Effector CD4-positive, alpha-beta T cell (primary cell): ENCODE data around the gene LYST.

ENCODE experiments used
- DNase-seq: peaks from one replicate; pipeline ENCODE4 v3.0.0-alpha.2; 2020

LYST gene

DNA sequence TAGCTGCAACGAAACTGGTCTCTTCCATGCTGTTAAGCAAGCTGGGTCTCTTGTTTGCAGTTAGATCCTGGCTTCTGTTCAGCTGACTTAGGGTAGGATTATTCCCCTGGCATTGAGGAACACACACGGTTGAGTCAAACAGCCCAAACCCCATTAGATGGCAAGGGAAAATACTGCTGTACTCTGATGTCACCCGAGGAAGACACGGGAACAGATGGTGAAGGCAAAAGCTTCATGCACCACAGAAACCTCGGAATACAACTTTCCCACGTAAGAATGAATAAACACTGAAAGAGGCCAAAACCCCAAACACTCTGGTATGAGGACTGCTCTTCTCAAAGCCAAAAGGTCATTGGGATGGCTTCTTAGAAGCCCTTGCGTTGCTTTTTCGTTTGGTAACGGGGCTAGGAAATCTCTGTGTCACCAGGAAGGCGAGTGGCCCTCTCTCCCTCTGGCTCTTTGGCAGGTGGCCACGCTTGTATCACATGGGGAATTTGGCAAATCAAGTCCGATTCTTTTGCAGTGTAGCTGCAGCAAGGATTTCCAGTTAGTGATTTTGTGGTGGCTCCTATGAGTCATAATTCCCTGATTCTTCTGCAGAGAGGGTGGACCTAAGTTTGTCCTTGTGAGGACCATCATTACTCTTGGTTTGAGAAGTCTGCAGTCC lies 16.7 kb upstream of the LYST start:
- DNase-seq, result no peak

- no peak for DNase-seq
These were observed 16.1 kb upstream of the LYST start for GRCh38 chr1:235882816-235883215.

- DNase-seq, result no peak
These were observed 15.4 kb upstream of the LYST start for GRCh38 chr1:235881930-235882700.

DNA sequence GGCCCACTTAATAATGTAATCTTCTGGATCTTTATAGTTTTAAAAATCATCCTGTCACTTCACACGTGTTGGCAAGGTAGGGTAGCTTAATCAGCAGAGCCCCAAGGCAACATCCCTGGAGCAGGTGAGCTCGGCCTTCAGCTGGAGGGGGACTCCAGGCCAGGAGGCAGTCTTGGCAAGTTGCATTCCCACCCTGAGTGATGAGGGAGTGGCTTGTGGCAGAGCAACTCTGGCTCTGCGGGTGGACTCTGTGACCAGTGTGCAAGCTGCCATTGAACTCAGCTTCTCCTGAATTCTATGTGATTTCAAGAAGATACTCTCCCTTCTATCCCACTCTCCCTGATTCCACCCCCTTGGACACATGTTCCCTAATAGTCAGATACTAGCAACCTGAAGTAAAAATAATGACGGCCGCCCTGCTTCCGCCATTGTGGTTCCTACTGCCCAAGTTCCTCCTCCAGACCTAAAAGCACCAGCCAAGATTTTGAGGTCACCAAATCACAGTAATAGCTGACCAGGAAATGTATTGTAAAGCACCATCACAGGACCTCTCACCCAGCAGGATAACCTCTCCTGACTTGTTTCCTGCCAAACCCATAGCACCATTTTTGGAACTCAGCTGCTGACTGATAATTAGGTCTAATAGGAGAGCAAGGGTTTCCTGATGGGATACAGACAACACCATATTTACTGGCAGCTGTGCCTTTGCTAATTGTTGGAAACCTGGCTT lies 11.5 kb upstream of the LYST start:
- DNase-seq, result no peak

GRCh38 chr1:235876402-235876841 lies 9.7 kb upstream of the LYST start:
- DNase-seq, result no peak

DNA sequence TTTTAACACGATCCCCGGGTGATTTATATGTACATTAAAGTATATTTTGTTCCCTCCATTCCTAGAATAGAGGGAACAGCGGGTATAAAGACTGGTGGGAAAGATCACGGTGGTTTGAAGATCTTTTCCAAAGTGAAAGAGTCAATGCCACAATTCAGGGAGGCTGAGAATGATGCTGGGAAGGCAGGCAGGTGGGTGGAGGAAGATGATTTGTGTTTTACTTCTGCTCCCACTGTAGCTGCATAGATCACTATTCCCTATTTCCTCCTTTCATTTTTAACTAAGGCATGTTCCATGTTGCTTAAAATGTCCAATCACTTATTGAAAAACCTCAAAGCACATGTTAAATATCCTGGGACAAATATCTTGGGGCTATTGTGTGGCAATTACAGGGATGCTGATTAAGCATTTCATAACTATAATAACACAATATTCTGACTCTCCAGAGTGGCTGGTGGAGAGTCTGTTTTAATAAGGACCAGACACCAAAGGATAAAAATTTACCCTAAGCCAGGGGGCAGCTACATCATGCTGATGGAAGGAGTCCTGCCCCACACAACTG lies 8.4 kb upstream of the LYST start:
- no peak for DNase-seq

GRCh38 chr1:235874261-235874660 lies 7.6 kb upstream of the LYST start:
- no peak for DNase-seq

DNA sequence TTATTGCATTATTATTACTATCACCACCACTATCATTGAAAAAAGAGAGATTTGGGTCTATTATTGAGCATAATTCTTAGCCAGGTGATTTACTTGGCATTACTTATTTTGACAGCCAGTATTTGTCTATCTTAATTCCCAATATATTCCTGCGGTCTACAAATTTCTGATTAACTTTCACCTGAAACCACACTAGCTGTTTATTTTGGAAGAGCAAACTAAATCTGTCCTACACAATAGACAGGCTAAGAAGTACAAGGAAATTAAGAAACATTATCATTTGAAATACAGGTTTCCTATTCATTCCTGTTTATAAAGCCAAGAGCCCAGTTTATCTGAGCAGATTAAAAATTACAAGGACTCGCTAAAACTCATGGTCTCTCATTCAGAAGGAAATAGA lies 6.9 kb upstream of the LYST start:
- no peak for DNase-seq

GRCh38 chr1:235873045-235873444 lies 6.3 kb upstream of the LYST start:
- DNase-seq, result no peak

DNA sequence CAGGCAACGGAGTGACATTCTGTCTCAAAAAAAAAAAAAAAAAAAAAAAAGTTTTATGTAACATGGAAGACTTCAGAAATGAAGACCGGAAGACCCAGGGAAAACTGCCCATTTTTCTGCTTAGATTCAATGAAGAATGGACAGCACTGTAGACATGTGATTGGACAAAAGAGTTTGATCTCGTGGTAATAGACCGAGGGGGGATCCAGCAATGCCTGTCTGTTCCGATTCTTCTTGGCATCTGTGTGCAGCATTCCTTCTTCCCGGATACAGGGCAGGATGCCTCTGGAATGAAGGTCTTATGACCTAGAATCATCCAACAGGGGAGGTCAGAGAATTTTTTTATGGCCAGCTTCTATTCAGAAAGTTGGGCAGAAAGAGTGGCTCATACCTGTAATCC lies 5.6 kb upstream of the LYST start:
- no peak for DNase-seq

DNA sequence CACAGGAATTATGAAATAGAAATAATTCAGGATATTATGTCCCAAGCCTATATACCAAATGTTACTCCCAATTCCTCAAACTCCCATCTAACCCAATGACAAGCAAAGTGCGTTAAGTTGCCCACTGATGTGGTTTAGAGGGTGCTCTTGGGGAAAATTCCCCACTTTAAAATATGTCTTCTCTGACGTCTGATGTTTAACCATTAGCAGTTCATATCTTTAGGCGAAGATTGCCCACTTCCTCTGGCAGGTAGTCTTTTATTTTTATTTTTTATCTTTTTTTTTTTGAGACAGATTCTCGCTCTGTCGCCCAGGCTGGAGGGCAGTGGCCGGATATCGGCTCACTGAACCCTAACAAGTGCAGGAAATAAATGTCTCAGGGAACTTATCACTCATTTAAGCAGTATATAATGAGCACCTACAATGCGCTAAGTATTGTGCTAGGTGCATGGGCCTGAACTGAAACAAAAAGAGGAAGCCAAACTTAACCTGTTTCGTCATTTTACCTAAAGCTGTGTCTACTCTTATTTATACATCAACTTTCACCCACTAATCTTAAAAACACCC lies 1.3 kb upstream of the LYST start:
- DNase-seq, result peak; percentile 54

DNA sequence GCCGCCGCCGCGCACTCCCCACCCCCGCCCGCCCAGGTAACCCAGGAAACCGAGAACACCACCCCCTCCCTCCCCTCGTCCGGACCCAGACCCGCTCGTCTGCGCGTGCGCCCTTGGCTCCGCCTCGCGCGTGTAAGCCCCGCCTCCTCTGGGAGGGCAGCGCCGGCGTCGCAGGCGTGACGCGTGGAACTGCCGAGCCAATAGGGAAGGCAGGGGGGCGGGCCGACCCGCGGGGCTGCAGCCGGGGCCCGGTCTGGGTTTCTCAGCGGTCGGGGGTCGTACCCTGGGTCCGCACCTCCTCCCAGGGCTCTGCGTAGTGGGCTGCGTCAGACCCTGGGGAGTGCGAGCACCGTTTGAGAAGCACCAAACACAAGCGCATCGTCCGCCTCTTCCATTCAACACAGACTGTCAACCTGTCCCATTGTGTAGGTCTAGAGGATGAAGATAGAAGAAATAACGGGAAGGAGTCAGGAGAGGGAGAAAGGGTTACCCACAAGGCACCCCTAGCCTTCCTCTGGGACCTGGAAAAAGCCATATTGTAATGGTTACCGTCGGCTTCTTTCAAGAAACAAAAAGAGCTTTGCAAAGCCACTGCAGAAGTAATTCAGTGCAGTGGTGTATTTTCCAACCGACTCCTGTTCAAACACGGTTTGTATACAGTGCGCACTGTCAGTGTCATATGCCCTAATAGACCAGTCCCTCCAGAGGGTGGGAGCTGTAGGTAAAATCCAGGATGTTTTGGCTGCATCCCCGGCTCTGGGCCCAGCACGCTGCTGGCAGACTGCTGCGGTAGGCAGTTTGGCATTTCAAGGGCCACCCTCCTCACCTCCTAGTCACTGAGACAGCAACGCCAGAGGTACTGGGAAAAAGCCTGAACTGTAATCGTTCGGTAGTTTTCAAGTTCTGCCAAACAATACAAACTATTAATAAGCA lies 473 bp upstream of the LYST start:
- peak; percentile 96 for DNase-seq

DNA sequence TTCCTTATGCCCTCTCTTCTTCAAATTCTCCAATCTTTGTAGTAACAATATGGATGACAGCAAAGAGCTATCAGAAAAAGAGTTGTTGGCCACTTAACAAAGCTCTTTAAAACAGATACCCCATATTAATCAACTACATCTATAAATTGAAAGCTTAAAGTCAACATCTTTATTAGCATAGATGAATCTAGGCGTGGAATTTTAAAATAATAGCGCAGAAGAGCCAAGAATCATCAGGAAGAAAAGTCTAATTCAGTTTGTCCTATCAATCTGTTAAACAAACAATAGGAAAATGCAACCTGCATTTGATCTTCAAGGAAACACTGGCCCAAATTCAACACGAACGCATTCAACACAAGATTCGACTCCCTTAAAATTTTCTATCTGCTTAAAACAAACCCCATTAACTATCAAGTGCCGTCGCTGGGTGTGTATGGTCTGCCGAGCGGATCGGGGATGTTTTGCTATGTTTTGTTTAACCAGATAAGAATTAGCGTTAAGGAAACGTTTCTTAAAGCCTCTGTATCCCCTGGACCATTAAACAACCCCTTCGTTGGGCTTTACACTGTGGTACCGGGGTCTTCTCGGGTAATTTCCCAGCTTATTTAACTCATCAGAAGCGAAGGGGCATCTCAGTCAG lies 1.0 kb downstream of the LYST start:
- no peak for DNase-seq

DNA sequence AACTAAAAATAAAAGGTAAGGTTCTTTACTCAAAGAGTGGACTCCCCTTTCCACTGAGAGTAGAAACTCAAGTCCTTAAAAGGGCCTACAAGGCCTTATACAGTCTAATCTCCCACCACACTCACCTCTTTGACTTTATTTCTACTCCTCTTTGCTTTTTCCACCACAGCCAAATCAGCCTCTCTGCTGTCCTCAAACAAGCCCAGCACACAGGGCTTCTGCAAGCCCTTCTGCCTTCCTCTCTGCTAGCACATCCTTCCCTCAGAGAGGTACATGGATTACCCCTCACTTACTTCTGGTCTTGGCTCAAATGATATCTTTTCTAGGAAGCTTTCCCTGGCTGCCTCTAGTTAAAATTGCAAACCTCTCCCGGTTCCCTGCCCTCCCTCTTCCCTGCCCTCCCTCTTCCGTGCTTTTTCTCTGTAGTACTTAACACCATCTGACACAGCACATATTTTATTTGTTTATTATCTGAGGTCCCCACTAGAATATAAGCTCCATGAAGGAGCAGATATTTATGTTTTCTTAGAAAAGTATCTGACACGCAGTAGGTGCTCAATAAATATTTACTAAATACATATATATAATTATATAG lies 1.7 kb downstream of the LYST start:
- no peak for DNase-seq

DNA sequence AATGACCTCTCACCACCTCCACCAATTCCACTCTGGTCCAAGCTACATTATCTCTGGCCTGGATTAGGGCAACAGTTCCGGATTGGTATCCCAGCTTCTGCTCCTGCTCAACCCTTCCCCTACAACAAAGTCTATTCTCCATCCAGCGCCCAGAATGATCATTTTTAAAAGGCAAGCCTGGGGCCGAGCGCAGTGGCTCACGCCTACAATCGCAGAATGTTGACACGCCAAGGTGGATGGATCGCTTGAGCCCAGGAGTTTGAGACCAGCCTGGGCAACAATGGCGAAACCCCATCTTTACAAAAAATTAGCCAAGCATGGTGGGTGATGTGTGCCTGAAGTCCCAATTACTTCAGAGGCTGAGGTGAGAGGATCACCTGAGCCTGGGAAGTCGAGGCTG lies 2.2 kb downstream of the LYST start:
- DNase-seq, result no peak

- DNase-seq, result no peak
These were observed 3.0 kb downstream of the LYST start for GRCh38 chr1:235863699-235864093.

- DNase-seq, result no peak
These were observed 4.8 kb downstream of the LYST start for GRCh38 chr1:235861857-235862256.

GRCh38 chr1:235860829-235861228 lies 5.9 kb downstream of the LYST start:
- no peak for DNase-seq

GRCh38 chr1:235859789-235860188 lies 6.9 kb downstream of the LYST start:
- no peak for DNase-seq

- no peak for DNase-seq
These were observed 7.9 kb downstream of the LYST start for GRCh38 chr1:235858766-235859165.

GRCh38 chr1:235857756-235858155 lies 8.9 kb downstream of the LYST start:
- no peak for DNase-seq
